Stimulated activated CD4-positive, alpha-beta T cell treated with anti-CD3 and anti-CD28 coated beads, Interleukin-2, amount 100 ng/mL, for 4 hours (primary cell): ENCODE measurements around the gene MYL5.
A peak's percentile ranks its signal among the peaks of the same experiment; 100 is the strongest.
"Not testable (repeated sequence)": the region's sequence is repeated elsewhere in the genome, so short reads cannot be mapped to it uniquely, and the experiment has no call there.

Experiments used
- DNase-seq: peaks from one replicate; pipeline ENCODE4 v3.0.0-alpha.2; 2020; ENCODE audit warnings: low read depth

Gene MYL5

GRCh38 chr4:687048-687970, 13.0 kb downstream of the MYL5 start:
- no peak for DNase-seq

- no peak for DNase-seq
These were observed 13.9 kb downstream of the MYL5 start for GRCh38 chr4:687971-688853.

- DNase-seq: no peak
These were observed 14.7 kb downstream of the MYL5 start, which contains the start of gene SLC49A3 for GRCh38 chr4:688854-689681. TSS of gene SLC49A3 (minus strand) at chr4:689151. CDS start at chr4:689127, 24 bp downstream.

- DNase-seq: no peak
These were observed 15.4 kb downstream of the MYL5 start for GRCh38 chr4:689723-690122.

GRCh38 chr4:692771-693554, 18.6 kb downstream of the MYL5 start:
- no peak for DNase-seq

GRCh38 chr4:694341-694940, 20.1 kb downstream of the MYL5 start:
- DNase-seq: not testable (repeated sequence)

GRCh38 chr4:699816-700580, 25.7 kb downstream of the MYL5 start:
- DNase-seq: no peak

GRCh38 chr4:700587-701264, 26.4 kb downstream of the MYL5 start:
- DNase-seq: no peak

GRCh38 chr4:702618-703048, 28.3 kb downstream of the MYL5 start:
- DNase-seq: no peak

- DNase-seq: no peak
These were observed 29.2 kb downstream of the MYL5 start for GRCh38 chr4:703336-704197.

- no peak for DNase-seq
These were observed 30.0 kb downstream of the MYL5 start for GRCh38 chr4:704198-704891.

- no peak for DNase-seq
These were observed 30.6 kb downstream of the MYL5 start for GRCh38 chr4:704971-705277.

- DNase-seq: peak; percentile 94
These were observed 31.1 kb downstream of the MYL5 start, which contains the start of gene PCGF3 for GRCh38 chr4:705278-706082. TSS of gene PCGF3 (plus strand) at chr4:705832. CDS start at chr4:733681, 27,849 bp downstream.

GRCh38 chr4:706083-706633, 31.8 kb downstream of the MYL5 start:
- not testable (repeated sequence) for DNase-seq

- DNase-seq: no peak
These were observed 32.7 kb downstream of the MYL5 start for GRCh38 chr4:706834-707598.
